H1 (cell line): Measurements from ENCODE around the gene KLF8. TPM values are rescaled to one million over a fixed set of nuclear protein-coding genes. Genes with fewer than 3 reads are reported as not detected.

Experiments used
- CTCF ChIA-PET: fragments of 300-600 bp; sonication (Branson Sonifier 250); formaldehyde crosslinking; loops from one replicate; lab custom pipeline; 2021; ENCODE audit not compliant: partially characterized antibody; lab: Charles Lee
- POLR2A ChIA-PET: fragments of 300-600 bp; sonication (Branson Sonifier 250); formaldehyde crosslinking; loops from one replicate; lab custom pipeline; 2021; ENCODE audit warnings: inconsistent platforms; ENCODE audit not compliant: partially characterized antibody; lab: Charles Lee
- DNase-seq, 2 experiments: peaks; one replicate each; pipeline versions ENCODE4 v3.0.0 to v3.0.0-alpha.2; 2010 to 2022; ENCODE audit warnings: low spot score in 2 of 2, low read depth in 1 of 2, mixed read lengths in 1 of 2
- FAIRE-seq: peaks from 2 replicates; lab custom pipeline; 2011; peaks lifted over from hg19 to GRCh38; lab: Jason Lieb, UNC
- H2AFZ ChIP-seq: 2 replicates; pipeline ENCODE4 v1.8.1; 2012; ENCODE audit warnings: low read length, inconsistent platforms
- H2AK5ac ChIP-seq: 2 replicates; pipeline ENCODE4 v1.6.1; 2013; ENCODE audit warnings: low read depth, low read length
- H2BK120ac ChIP-seq: replicated peaks from 2 replicates; pipeline ENCODE3; 2013; ENCODE audit warnings: low read depth, low read length, inconsistent platforms
- H2BK12ac ChIP-seq: 2 replicates; pipeline ENCODE4 v1.6.1; 2013; ENCODE audit warnings: low read depth, low read length
- H2BK15ac ChIP-seq: 2 replicates; pipeline ENCODE4 v1.6.1; 2013; ENCODE audit warnings: low read length
- H2BK20ac ChIP-seq: 2 replicates; pipeline ENCODE4 v1.6.1; 2013; ENCODE audit warnings: low read length
- H2BK5ac ChIP-seq: 2 replicates; pipeline ENCODE4 v1.6.1; 2013; ENCODE audit warnings: low read depth, low read length
- H3K14ac ChIP-seq: 2 replicates; pipeline ENCODE4 v1.6.1; 2013; ENCODE audit warnings: inconsistent platforms; ENCODE audit not compliant: insufficient read length
- H3K18ac ChIP-seq: 2 replicates; pipeline ENCODE4 v1.6.1; 2013; ENCODE audit warnings: low read length; ENCODE audit errors: extremely low read depth
- H3K23ac ChIP-seq: 2 replicates; pipeline ENCODE4 v1.6.1; 2013; ENCODE audit warnings: inconsistent platforms; ENCODE audit not compliant: insufficient read length
- H3K23me2 ChIP-seq: 2 replicates; pipeline ENCODE4 v1.6.1; 2013; ENCODE audit warnings: low read depth, low read length
- H3K27ac ChIP-seq: 2 replicates; pipeline ENCODE4 v1.6.1; 2011; ENCODE audit warnings: low read depth, low read length, inconsistent platforms
- H3K27me3 ChIP-seq, 4 experiments: replicated peaks in 1 of 4; 1 replicate in 1 of 4; 2 replicates in 3 of 4; pipeline versions ENCODE4 v1.6.1 to v1.8.1; 2011 to 2013; ENCODE audit warnings: low read length in 3 of 4, mild to moderate bottlenecking in 3 of 4, inconsistent platforms in 2 of 4, mixed read lengths in 2 of 4, moderate library complexity in 1 of 4; ENCODE audit not compliant: control insufficient read depth in 3 of 4, insufficient read depth in 3 of 4; ENCODE audit errors: extremely low read depth in 1 of 4
- H3K36me3 ChIP-seq, 4 experiments: 2 replicates each; pipeline versions ENCODE4 v1.6.1 to v1.8.1; 2011 to 2013; ENCODE audit warnings: mild to moderate bottlenecking in 4 of 4, low read length in 3 of 4, moderate library complexity in 2 of 4, control low read depth in 1 of 4, inconsistent platforms in 1 of 4; ENCODE audit not compliant: insufficient read depth in 4 of 4, control insufficient read depth in 2 of 4
- H3K4ac ChIP-seq: replicated peaks from 2 replicates; pipeline ENCODE3; 2013; ENCODE audit warnings: low read length, low read depth, mixed read lengths, inconsistent platforms; ENCODE audit not compliant: insufficient read length
- H3K4me1 ChIP-seq, 4 experiments: replicated peaks in 1 of 4; 1 replicate in 1 of 4; 2 replicates in 3 of 4; pipeline versions ENCODE4 v1.6.1 to v1.8.1; 2011 to 2013; ENCODE audit warnings: low read length in 3 of 4, inconsistent platforms in 2 of 4, mixed read lengths in 1 of 4; ENCODE audit not compliant: insufficient read depth in 4 of 4, control insufficient read depth in 3 of 4
- H3K4me2 ChIP-seq, 2 experiments: 2 replicates each; pipeline versions ENCODE4 v1.6.1 to v1.8.1; 2011 to 2013; ENCODE audit warnings: low read depth in 2 of 2, low read length in 2 of 2, control low read depth in 1 of 2, inconsistent platforms in 1 of 2, mild to moderate bottlenecking in 1 of 2; ENCODE audit not compliant: insufficient read depth in 1 of 2
- H3K4me3 ChIP-seq, 4 experiments: fragments of 200-600, 300-600 bp in 1 of 4; sonication (generic), shearing (Covaris generic), sonication (Bioruptor Twin) in 1 of 4; 2 replicates each; pipeline versions ENCODE4 v1.5.1 to v1.8.1; 2011 to 2016; ENCODE audit warnings: low read length in 4 of 4, low read depth in 3 of 4, control low read depth in 2 of 4, inconsistent platforms in 2 of 4, mild to moderate bottlenecking in 2 of 4, mixed read lengths in 1 of 4, moderate library complexity in 1 of 4; ENCODE audit not compliant: insufficient read depth in 2 of 4; ENCODE audit errors: extremely low read depth in 1 of 4
- H3K56ac ChIP-seq: replicated peaks from 2 replicates; pipeline ENCODE3; 2013; ENCODE audit warnings: low read depth, mild to moderate bottlenecking, mixed read lengths, low read length, inconsistent platforms; ENCODE audit not compliant: insufficient read length
- H3K79me1 ChIP-seq: 2 replicates; pipeline ENCODE4 v1.6.1; 2013; ENCODE audit warnings: low read depth, low read length, control low read depth
- H3K79me2 ChIP-seq, 2 experiments: 2 replicates each; pipeline versions ENCODE4 v1.6.1 to v1.8.1; 2012 to 2013; ENCODE audit warnings: low read length in 2 of 2, mild to moderate bottlenecking in 2 of 2, inconsistent platforms in 1 of 2; ENCODE audit not compliant: insufficient read depth in 2 of 2, control insufficient read depth in 1 of 2
- H3K9ac ChIP-seq, 4 experiments: replicated peaks in 1 of 4; 1 replicate in 1 of 4; 2 replicates in 3 of 4; pipeline versions ENCODE4 v1.6.1 to v1.8.1; 2011 to 2013; ENCODE audit warnings: low read depth in 3 of 4, low read length in 3 of 4, control low read depth in 2 of 4, mild to moderate bottlenecking in 2 of 4, moderate library complexity in 2 of 4, inconsistent platforms in 1 of 4; ENCODE audit errors: extremely low read depth in 1 of 4
- H3K9me3 ChIP-seq, 2 experiments: 2 replicates each; pipeline versions ENCODE4 v1.6.1 to v1.8.1; 2012 to 2013; ENCODE audit warnings: mild to moderate bottlenecking in 2 of 2, moderate library complexity in 2 of 2, control low read depth in 1 of 2, inconsistent platforms in 1 of 2, low read depth in 1 of 2, low read length in 1 of 2, mixed read lengths in 1 of 2; ENCODE audit not compliant: insufficient read depth in 2 of 2
- H4K20me1 ChIP-seq, 2 experiments: replicated peaks in 1 of 2; 2 replicates each; pipeline versions ENCODE3 to v1.8.1; 2011 to 2013; ENCODE audit warnings: inconsistent platforms in 2 of 2, low read length in 2 of 2, mild to moderate bottlenecking in 1 of 2; ENCODE audit not compliant: insufficient read depth in 2 of 2, control insufficient read depth in 1 of 2
- H4K5ac ChIP-seq: 2 replicates; pipeline ENCODE4 v1.6.1; 2013; ENCODE audit warnings: low read length, low read depth, mixed read lengths, inconsistent platforms; ENCODE audit not compliant: insufficient read length
- H4K8ac ChIP-seq: 2 replicates; pipeline ENCODE4 v1.8.0; 2013; ENCODE audit warnings: mild to moderate bottlenecking, moderate library complexity, low read length, inconsistent platforms; ENCODE audit not compliant: insufficient read depth; ENCODE audit errors: extremely low read depth
- H4K91ac ChIP-seq: replicated peaks from 2 replicates; pipeline ENCODE3; 2013; ENCODE audit warnings: low read length, mixed read lengths, inconsistent platforms; ENCODE audit not compliant: insufficient read length
- CTBP2 ChIP-seq: IDR thresholded peaks from 2 replicates; pipeline ENCODE4 v1.7.0; 2011; ENCODE audit warnings: borderline replicate concordance, mild to moderate bottlenecking, moderate library complexity, mixed read lengths, low read length; ENCODE audit not compliant: insufficient read depth, insufficient read length
- MAFK ChIP-seq: IDR thresholded peaks from 2 replicates; pipeline ENCODE4 v1.6.1; 2012; ENCODE audit warnings: low read depth, mild to moderate bottlenecking, improper control_type of control experiment, low read length
- RAD21 ChIP-seq, 2 experiments: IDR thresholded peaks in 1 of 2; conservative IDR thresholded peaks in 1 of 2; 2 replicates each; pipeline ENCODE4 v1.6.1; 2011; ENCODE audit warnings: low read depth in 2 of 2, low read length in 2 of 2, improper control_type of control experiment in 1 of 2, inconsistent platforms in 1 of 2, mild to moderate bottlenecking in 1 of 2, moderate library complexity in 1 of 2
- SIX5 ChIP-seq: IDR thresholded peaks from 2 replicates; pipeline ENCODE4 v1.6.1; 2011; ENCODE audit warnings: mild to moderate bottlenecking, low read depth, low read length
- polyA plus RNA-seq, 7 experiments: library from polyadenylated mRNA; depleted of rRNA in 3 of 7; stranded (reverse) in 5 of 7; unstranded in 2 of 7; fragments of >200 nt in 5 of 7; fragments of 200-250 nt in 2 of 7; gene quantifications; 1 replicate in 5 of 7; 2 replicates in 1 of 7; 4 replicates in 1 of 7; pipeline versions ENCODE4 v1.2.1 to v1.2.3, GENCODE V29; 2011 to 2013; ENCODE audit warnings: missing spikeins in 2 of 7, mixed read lengths in 2 of 7
- total RNA-seq: library from RNA; stranded (reverse); fragmentation: NEBNext Ultra II Directional; extraction: Animal tissue kit (Norgen Biotek cat#: 25700); gene quantifications from 2 replicates; pipeline ENCODE4 v1.2.1, GENCODE V29; 2021

KLF8 gene
- total and polyA plus RNA-seq, 2 of the 8 experiments (the other 6 are each of a cell fraction or from before 2014, with no cell fraction given) = 11.5 to 15.3 TPM

DNA sequence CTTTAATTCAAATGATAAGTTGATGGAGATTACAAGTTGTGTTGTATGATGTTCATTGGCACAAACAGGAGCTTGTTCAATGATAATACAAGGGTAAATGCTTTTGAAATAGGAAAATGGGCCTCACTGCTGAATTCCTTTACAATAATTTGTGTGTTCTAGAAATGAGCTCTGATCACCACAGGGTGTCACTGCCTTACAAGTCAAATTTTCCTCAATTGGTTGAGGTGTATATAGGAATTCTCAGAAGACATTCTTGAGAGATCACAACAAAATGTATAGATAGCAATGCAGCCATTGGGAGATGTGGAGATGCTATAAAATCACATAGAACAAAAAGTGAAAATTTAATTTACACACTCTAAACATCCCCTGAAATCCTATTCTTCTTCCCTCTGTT lies 49.6 kb downstream of the KLF8 start:
- POLR2A ChIA-PET = no interaction called here
- Histone ChIP-seq H3K56ac (no peak overlapping the region), H2AFZ (no peak overlapping the region), H3K9ac (no peak overlapping the region), H2AK5ac (no peak overlapping the region), H3K9me3 (no peaks in the 10 kb centered on the region), H3K79me1 (no peaks in the 10 kb centered on the region), H3K14ac (no peak overlapping the region), H3K23me2 (no peaks in the 10 kb centered on the region), H4K5ac (no peak overlapping the region), H3K4me2 (no peak overlapping the region), H3K27me3 (no peaks in the 10 kb centered on the region), H4K91ac (no peak overlapping the region), H3K4me1 (no peaks in the 10 kb centered on the region), H3K18ac (no peak overlapping the region), H3K4ac (no peak overlapping the region), H3K23ac (no peak overlapping the region), H4K8ac (no peak overlapping the region), H3K4me3 (no peak overlapping the region), H2BK120ac (no peak overlapping the region), H3K36me3 (no peaks in the 10 kb centered on the region), H2BK20ac (no peak overlapping the region), H2BK5ac (no peak overlapping the region), H3K27ac (no peak overlapping the region), H2BK15ac (no peak overlapping the region), H4K20me1 (no peaks in the 10 kb centered on the region), H3K79me2 (no peaks in the 10 kb centered on the region), H2BK12ac (no peak overlapping the region)
- TF ChIP-seq MAFK (no peak), RAD21 (IDR thresholded peaks at IDR 0.05 in 1 of 2, conservative IDR thresholded peaks at IDR 0.05 in 1 of 2; ENCODE audit: low read depth in 2 of 2, low read length in 2 of 2) (peak; percentile 31 to 48), CTBP2 (no peak), SIX5 (no peak)
- CTCF ChIA-PET = interaction anchor here (0.6 to 2.9 kb wide), 4 partner anchors 10 to 481 kb away, joined by 3 to 11 read pairs (median 3); no protein-coding TSS in a partner anchor
- DNase-seq = no peak
- FAIRE-seq = no peak
